SJSA1 (cell line): ENCODE measurements around the gene GTPBP4. TPM values are rescaled to one million over a fixed set of nuclear protein-coding genes. Genes with fewer than 3 reads are reported as not detected.
A peak's percentile ranks its signal among the peaks of the same experiment; 100 is the strongest.
"Not testable (repeated sequence)": the region's sequence is repeated elsewhere in the genome, so short reads cannot be mapped to it uniquely, and the experiment has no call there.

Experiments used
- DNase-seq, 2 experiments: peaks; one replicate each; pipeline ENCODE4 v3.0.0-alpha.2; 2015 to 2020; ENCODE audit warnings: low spot score in 2 of 2, low read depth in 1 of 2
- H3K27ac ChIP-seq: fragments of 250-450 bp; sonication (Bioruptor Pico); 2 replicates; pipeline ENCODE4 v1.5.1; 2020; ENCODE audit warnings: mild to moderate bottlenecking, moderate library complexity
- H3K27me3 ChIP-seq: fragments of 250-450 bp; sonication (Bioruptor Pico); replicated peaks from 2 replicates; pipeline ENCODE4 v1.5.1; 2020; ENCODE audit warnings: mild to moderate bottlenecking, moderate library complexity
- H3K36me3 ChIP-seq: fragments of 250-450 bp; sonication (Bioruptor Pico); 2 replicates; pipeline ENCODE4 v1.5.1; 2020; ENCODE audit warnings: mild to moderate bottlenecking
- H3K4me1 ChIP-seq: fragments of 250-450 bp; sonication (Bioruptor Pico); replicated peaks from 2 replicates; pipeline ENCODE4 v1.6.1; 2021; ENCODE audit warnings: mild to moderate bottlenecking
- H3K4me3 ChIP-seq: fragments of 250-450 bp; sonication (Bioruptor Pico); 2 replicates; pipeline ENCODE4 v1.5.1; 2020; ENCODE audit warnings: mild to moderate bottlenecking
- H3K9me3 ChIP-seq: fragments of 250-450 bp; sonication (Bioruptor Pico); replicated peaks from 2 replicates; pipeline ENCODE4 v1.5.1; 2020; ENCODE audit warnings: mild to moderate bottlenecking
- total RNA-seq: library from RNA; depleted of rRNA; stranded (reverse); fragments of >200 nt; shearing (Covaris generic); gene quantifications from 2 replicates; pipeline ENCODE4 v1.2.3, GENCODE V29; 2014

Gene GTPBP4
- total RNA-seq, 1 experiment from 2014 or later: 87.4 TPM

DNA sequence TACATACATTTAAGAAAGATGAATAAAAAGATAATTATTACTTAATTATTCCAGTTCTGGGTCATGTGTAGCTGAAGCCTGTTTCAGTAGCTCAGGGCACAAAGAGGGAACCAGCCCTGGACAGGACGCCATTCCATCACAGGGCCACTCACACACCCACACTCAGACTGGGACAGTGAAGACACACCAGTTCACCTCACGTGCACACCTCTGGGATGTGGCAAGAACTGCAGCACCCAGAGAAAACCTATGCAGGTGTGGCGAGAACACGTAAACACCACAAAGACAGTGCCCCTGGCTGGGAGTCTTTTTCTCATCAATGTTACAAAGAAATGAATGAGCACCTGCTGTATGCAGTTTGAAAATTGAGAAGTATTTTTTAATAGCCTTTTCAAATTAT, 62.3 kb downstream of the GTPBP4 start:
- Histone ChIP-seq H3K27me3 (no peaks in the 10 kb centered on the region), H3K4me3 (no peak overlapping the region), H3K4me1 (peaks cover 12% of the 10 kb centered on the region), H3K36me3 (peaks cover 60% of the 10 kb centered on the region), H3K27ac (no peak overlapping the region), H3K9me3 (no peaks in the 10 kb centered on the region)
- DNase-seq: no peak

DNA sequence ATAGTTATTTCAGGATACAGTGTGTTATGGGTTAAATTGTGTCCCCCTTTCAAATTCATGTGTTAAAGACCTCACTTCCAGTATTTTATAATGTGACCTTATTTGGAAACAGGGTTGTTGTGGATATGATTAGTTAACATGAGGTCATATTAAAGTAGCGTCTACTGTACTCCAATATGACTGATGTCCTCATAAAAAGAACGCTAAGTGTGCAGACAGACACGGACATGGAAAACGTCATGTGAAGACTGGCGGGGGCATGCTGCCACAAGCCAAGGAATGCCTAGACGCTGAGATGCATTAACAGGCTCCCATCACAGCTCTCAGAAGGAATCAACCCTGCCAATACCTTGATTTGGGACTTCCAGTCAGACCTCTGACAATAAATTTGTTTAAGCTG, 66.5 kb downstream of the GTPBP4 start:
- Histone ChIP-seq H3K9me3 (no peaks in the 10 kb centered on the region; the same call in 1 of the 2 replicates), H3K27ac (no peak overlapping the region), H3K27me3 (no peaks in the 10 kb centered on the region), H3K4me3 (no peak overlapping the region), H3K36me3 (peaks cover 71% of the 10 kb centered on the region), H3K4me1 (peaks cover 18% of the 10 kb centered on the region)
- no peak for DNase-seq

DNA sequence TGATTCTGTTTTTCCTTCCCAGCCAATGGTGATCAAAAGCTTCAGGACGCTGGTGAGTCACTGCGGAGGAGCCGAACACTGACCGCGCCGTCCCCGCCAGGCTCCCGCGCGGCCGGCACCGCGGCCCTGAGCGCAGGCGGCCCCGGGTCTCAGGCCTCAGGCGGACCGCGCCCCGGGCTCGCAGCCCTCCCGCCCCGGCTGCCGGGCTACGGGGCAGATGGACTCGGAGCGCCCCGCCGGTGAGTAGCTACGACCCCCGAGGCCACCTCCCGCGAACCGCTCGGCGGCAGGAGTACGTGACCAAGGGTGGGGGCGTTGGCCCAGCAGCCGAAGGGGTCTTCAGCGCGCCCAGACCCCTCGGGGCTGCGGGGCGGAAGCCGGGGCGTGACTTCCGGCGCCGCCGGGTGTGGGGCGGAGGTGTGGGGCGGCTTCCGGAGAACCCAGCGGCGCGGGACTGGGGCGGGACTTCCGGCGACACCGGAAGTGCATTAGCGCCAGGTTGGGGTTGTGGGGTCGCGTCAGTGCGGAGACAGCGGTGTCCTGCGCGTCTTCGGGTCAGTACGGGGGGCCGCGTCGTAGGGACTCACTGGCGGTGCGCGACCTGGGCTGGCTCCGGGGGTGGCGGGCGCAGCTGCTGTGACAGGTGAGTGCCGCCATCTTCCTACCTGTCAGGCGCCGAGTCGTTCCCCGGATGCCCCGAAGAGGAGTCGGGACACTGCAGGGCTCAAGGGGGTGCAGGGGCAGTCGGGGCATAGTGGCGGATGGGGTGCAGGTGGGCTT, 68.3 kb downstream of the GTPBP4 start, which contains the start of gene WDR37:
Gene WDR37 (plus strand): TSS at position 60 of the 780 bp plus-strand sequence. CDS start 15,771 bp downstream, outside the sequence.
- Histone ChIP-seq H3K36me3 (peaks cover 61% of the 10 kb centered on the region), H3K9me3 (no peaks in the 10 kb centered on the region; the same call in 1 of the 2 replicates), H3K27me3 (no peaks in the 10 kb centered on the region), H3K27ac (peak within 1 kb of the TSS; percentile 99), H3K4me3 (peak within 1 kb of the TSS; percentile 98), H3K4me1 (peaks cover 18% of the 10 kb centered on the region)
- DNase-seq: peak; percentile 87 to 88

DNA sequence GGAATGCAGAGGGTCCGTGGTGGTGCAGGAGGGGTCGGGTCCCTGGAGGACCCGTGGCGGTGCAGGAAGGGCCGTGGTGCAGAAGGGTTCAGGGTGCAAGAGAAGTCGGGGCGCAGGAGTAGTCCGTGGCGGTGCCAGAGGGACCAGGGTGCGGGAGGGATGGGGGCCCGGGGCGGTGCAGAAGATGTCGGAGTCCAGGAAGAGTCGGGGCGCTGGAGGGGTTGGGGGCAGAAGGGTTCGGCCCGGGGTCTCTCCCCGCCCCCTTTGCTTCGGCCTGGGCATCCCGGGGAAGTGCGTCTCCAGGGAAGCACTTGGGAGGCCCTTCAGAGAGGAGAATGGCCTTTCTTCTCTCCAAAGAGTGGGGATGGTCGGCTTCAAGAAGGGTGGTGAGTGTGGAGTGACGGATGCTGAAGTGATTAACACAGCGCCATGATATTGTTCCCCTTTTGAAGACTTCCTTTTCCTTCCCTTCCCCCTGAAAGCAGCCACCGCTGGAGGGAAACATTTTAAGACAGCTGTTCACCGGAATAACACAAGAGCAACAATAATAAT, 68.9 kb downstream of the GTPBP4 start:
- peak overlapping the region; percentile 98 for H3K4me3 ChIP-seq
- no peaks in the 10 kb centered on the region for H3K27me3 ChIP-seq
- peak overlapping the region; percentile 99; the same call in 1 of the 2 replicates for H3K27ac ChIP-seq
- peaks cover 57% of the 10 kb centered on the region for H3K36me3 ChIP-seq
- peak in 1 of 2 experiments; percentile 14 for DNase-seq
- H3K4me1 ChIP-seq: peaks cover 18% of the 10 kb centered on the region
- no peaks in the 10 kb centered on the region; the same call in 1 of the 2 replicates for H3K9me3 ChIP-seq

DNA sequence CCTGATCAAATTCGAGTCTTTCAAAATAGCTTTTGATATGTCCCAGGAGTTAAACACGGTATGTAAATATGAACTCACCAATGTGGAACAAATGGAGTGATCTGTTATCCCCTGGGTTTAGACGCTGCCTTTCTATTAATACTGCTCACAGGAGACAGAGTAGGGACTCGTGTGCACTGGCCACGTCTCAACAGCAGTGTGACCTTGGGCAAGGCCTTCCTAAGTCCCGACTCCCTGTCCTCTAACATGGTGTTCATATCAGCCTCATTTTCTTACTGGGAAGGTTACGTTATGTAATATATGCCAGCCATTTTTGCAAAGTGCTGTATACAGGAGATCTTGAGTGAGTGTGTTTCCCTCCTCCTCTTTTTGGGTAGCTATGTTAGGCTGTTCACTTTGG, 69.8 kb downstream of the GTPBP4 start:
- Histone ChIP-seq H3K27ac (no peak overlapping the region), H3K4me3 (peak overlapping the region; percentile 98; the same call in 1 of the 2 replicates), H3K4me1 (peaks cover 18% of the 10 kb centered on the region), H3K36me3 (peaks cover 52% of the 10 kb centered on the region), H3K27me3 (no peaks in the 10 kb centered on the region), H3K9me3 (no peaks in the 10 kb centered on the region; the same call in 1 of the 2 replicates)
- no peak for DNase-seq

DNA sequence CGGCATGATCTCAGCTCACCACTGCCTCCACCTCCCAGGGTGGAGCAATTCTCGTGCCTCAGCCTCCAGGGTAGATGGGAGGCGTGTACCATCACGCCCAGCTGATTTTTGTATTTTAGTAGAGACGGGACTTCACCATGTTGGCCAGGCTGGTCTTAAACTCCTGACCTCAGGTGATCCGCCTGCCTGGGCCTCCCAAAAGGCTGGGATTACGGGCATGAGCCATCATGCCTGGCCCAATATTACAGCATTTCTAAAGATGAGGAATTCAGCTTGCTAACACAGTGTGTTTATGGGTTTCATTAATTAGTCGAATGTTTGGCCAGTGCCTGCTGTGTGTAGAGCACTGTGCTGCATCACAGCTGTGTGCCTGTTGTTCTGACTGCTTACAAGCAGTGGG, 71.7 kb downstream of the GTPBP4 start:
- DNase-seq: no peak
- no peak overlapping the region for H3K4me3 ChIP-seq
- no peak overlapping the region for H3K27ac ChIP-seq
- H3K4me1 ChIP-seq: peaks cover 12% of the 10 kb centered on the region
- H3K27me3 ChIP-seq: no peaks in the 10 kb centered on the region
- H3K9me3 ChIP-seq: no peaks in the 10 kb centered on the region; the same call in 1 of the 2 replicates
- H3K36me3 ChIP-seq: peaks cover 41% of the 10 kb centered on the region

DNA sequence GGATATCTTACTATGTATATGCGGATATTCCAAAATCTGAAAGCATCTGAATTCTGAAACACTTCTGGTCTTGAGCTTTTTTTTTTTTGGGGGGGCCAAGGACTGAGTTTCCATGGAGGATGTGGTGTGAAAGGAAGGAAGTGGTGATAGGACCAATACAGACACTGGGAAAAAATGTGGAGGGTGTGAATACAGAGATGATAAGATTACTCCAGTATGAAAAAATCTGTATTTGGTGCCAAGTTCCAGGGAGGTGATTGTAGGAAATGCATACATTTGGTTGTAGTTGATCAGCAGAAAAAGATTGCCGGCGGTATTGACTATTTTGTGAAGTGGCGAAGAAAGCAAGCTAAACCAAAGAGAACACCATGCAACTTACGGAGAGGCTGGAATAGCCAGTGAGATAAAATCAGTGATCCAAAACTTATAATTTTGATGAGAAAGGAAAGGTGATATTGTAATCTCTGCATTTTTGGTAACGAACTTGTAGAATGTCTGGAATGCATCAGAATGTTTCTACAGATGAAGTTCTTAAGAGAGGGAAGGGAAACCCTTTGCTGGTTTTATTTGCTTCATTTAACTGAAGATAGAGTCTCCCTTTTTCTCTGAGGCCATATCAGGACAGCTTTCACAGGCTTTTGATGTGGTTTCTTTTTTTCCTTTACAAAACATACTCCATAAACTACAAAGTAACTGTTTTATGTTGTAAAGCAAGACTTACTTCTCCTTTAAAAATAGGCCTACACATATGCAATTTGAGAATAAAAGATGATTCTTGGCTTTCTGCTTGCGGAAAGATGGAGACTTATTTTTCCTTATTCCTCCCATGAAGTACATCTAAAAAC, 73.9 kb downstream of the GTPBP4 start:
- Histone ChIP-seq H3K9me3 (no peaks in the 10 kb centered on the region), H3K4me3 (no peak overlapping the region), H3K4me1 (peaks cover 6% of the 10 kb centered on the region; the same call in 1 of the 2 replicates), H3K27ac (no peak overlapping the region), H3K36me3 (peaks cover 26% of the 10 kb centered on the region), H3K27me3 (no peaks in the 10 kb centered on the region)
- no peak for DNase-seq

DNA sequence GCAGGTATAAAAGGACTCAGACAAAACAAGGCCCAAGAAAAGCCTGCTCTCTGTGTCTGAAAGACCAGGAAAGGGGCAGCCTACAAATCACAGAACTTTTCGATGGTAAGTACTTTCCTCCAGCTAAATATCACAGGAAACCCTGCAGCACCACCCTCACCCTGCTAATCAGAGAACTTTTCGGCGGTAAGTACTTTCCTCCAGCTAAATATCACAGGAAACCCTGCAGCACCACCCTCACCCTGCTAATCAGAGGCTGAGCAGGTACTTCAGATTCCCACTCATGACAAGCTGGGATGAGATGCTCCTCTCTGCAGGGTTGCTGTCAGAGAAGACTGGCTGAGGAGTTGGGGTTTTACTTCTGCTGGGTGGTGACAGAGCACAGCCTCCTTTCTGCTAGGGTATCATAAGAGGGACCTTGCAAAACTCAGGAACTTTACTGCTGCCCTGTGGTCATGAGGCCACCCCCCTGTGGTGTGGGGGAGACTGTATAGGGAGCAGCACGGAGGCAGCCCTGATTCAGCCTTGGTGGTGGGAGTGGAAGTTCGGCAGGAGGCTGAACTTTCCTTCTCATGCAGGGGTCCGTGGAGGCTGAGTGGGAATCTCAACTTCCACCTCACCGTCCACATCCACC, 75.1 kb downstream of the GTPBP4 start:
- Histone ChIP-seq H3K4me3 (no peak overlapping the region), H3K4me1 (no peaks in the 10 kb centered on the region), H3K9me3 (no peaks in the 10 kb centered on the region), H3K36me3 (peaks cover 20% of the 10 kb centered on the region), H3K27ac (no peak overlapping the region), H3K27me3 (no peaks in the 10 kb centered on the region)
- no peak for DNase-seq

DNA sequence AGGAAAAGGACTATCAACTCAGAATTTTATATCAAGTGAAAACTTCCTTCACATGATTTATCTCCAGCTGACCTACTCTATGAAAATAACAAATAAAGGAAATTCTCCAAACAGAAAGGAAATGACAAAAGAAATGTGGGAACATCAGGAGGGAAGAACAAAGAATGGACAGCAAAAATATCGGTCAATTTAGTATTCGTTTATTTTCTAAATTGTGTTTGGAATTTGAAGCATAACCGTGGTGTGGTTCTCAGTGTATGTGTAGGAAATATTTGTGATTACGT, 76.7 kb downstream of the GTPBP4 start:
- H3K4me1 ChIP-seq: no peaks in the 10 kb centered on the region
- no peak for DNase-seq
- H3K36me3 ChIP-seq: peaks cover 14% of the 10 kb centered on the region

DNA sequence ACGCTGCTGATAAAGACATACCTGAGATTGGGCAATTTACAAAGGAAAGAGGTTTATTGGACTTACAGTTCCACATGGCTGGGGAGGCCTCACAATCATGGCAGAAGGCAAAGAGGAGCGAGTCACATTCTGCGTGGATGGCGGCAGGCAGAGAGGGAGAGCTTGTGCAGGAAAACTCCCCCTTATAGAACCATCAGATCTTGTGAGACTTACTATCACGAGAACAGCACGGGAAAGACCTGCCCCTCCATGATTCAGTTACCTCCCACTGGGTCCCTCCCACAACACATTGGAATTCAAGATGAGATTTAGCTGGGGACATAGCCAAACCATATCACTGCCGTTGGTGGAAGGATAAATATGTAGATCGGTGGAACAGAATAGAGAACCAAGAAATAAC, 78.5 kb downstream of the GTPBP4 start:
- H3K27ac ChIP-seq, H3K4me3 ChIP-seq, DNase-seq, H3K9me3 ChIP-seq, H3K27me3 ChIP-seq, H3K4me1 ChIP-seq: not testable (repeated sequence)
- H3K36me3 ChIP-seq: peaks cover 14% of the 10 kb centered on the region

More for the DNA sequence above, 76.7 kb downstream of the GTPBP4 start:
- no peaks in the 10 kb centered on the region for H3K9me3 ChIP-seq
- H3K4me3 ChIP-seq: no peak overlapping the region
- H3K27ac ChIP-seq: no peak overlapping the region
- H3K27me3 ChIP-seq: no peaks in the 10 kb centered on the region

DNA sequence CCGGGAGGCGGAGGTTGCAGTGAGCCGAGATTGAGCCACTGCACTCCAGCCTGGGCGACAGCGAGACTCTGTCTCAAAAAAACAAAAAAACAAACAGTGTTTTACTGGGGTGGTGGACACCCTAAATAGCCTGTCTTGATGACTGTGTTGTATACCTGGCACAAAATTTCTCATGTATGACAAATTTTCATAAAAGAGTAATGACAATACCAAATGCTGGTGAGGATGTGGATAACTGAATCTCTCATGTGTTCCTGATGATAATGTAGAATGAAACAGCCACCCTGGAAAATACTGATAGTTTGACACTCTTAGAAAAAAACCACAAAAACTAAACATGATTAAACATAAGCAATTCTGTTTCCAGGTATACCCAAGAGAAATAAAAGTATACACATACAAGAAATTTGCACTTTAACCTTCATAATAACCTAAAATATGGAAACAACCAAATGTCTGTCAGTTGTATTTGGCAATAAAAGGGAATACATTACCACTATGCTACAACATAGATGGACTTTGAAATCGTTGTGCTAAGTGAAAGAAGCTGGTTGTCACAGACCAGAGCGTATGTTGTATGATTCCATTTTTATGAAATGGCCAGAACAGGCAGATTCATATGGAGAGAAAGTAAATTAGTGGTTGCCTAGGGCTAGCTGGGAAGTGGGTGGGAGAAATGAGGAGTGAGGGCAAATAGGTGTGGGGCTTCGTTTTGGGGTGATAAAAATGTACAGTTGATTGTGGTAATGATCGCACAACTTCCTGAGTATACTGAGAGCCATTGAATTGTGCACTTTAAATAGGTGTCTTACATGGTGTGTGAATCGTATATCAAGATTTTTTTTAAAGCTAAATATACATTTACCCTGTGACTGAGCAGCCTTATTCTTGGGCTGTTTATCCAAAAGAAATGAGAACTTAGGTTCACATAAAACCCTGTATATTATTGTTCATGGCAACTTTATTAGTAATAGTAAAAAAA, 80.4 kb downstream of the GTPBP4 start:
- DNase-seq: no peak
- Histone ChIP-seq H3K27ac (no peak overlapping the region), H3K27me3 (no peaks in the 10 kb centered on the region), H3K36me3 (peaks cover 15% of the 10 kb centered on the region), H3K4me3 (no peak overlapping the region), H3K4me1 (no peaks in the 10 kb centered on the region), H3K9me3 (no peaks in the 10 kb centered on the region)
